Neural crest cell (in vitro differentiated cells): Measurements from ENCODE around the gene CDKN2B-AS1. TPM values are rescaled to one million over a fixed set of nuclear protein-coding genes. Genes with fewer than 3 reads are reported as not detected.

ENCODE experiments used
- DNase-seq: peaks from one replicate; pipeline ENCODE4 v3.0.0; 2021; ENCODE audit warnings: low read depth, mixed read lengths, low spot score
- H3K27ac Mint-ChIP-seq: one replicate; pipeline ENCODE4 v1.8.0; 2021; ENCODE audit warnings: mild to moderate bottlenecking, mixed read lengths; ENCODE audit not compliant: unreplicated experiment
- H3K27me3 Mint-ChIP-seq: 2 replicates; pipeline ENCODE4 v1.8.0; 2021; ENCODE audit warnings: low read depth, mild to moderate bottlenecking, mixed read lengths
- H3K36me3 Mint-ChIP-seq: 2 replicates; pipeline ENCODE4 v1.8.0; 2021; ENCODE audit warnings: low read depth, mild to moderate bottlenecking, mixed read lengths
- H3K4me1 Mint-ChIP-seq: 2 replicates; pipeline ENCODE4 v1.8.0; 2021; ENCODE audit warnings: mixed read lengths
- H3K4me3 Mint-ChIP-seq: one replicate; pipeline ENCODE4 v1.8.0; 2021; ENCODE audit warnings: mild to moderate bottlenecking, mixed read lengths
- H3K9me3 Mint-ChIP-seq: 2 replicates; pipeline ENCODE4 v1.8.0; 2021; ENCODE audit warnings: mixed read lengths
- CTCF ChIP-seq: fragments of 200-600 bp; sonication (generic); conservative IDR thresholded peaks from 2 replicates; pipeline ENCODE4 v1.5.0; 2021; ENCODE audit warnings: antibody characterized with exemption, mild to moderate bottlenecking
- total RNA-seq: library from RNA; stranded (reverse); gene quantifications from 2 replicates; pipeline ENCODE4 v1.2.1, GENCODE V29; 2021

CDKN2B-AS1 gene
- total RNA-seq, 1 donor from 2014 or later: 0.21 TPM

- Mint-ChIP-seq H3K4me3 (peak overlapping the region; percentile 4), H3K9me3 (peaks cover 11% of the 10 kb centered on the region), H3K4me1 (peaks cover 17% of the 10 kb centered on the region), H3K27ac (no peak overlapping the region), H3K27me3 (peaks cover 94% of the 10 kb centered on the region), H3K36me3 (peaks cover 8% of the 10 kb centered on the region)
- peak; percentile 51 for DNase-seq
- peak; percentile 61 for TF ChIP-seq CTCF
Observed at GRCh38 chr9:21965401-21965951, 29.1 kb upstream of the CDKN2B-AS1 start.

- H3K4me1 Mint-ChIP-seq: peaks cover 21% of the 10 kb centered on the region
Observed at GRCh38 chr9:21966140-21966851, 28.3 kb upstream of the CDKN2B-AS1 start.

GRCh38 chr9:21967169-21967568, 27.4 kb upstream of the CDKN2B-AS1 start:
- peaks cover 23% of the 10 kb centered on the region for H3K4me1 Mint-ChIP-seq
- no peak for TF ChIP-seq CTCF
- H3K9me3 Mint-ChIP-seq: peaks cover 10% of the 10 kb centered on the region
- DNase-seq: no peak
- H3K27ac Mint-ChIP-seq: no peak overlapping the region
- H3K27me3 Mint-ChIP-seq: peaks cover 98% of the 10 kb centered on the region
- H3K36me3 Mint-ChIP-seq: peaks cover 11% of the 10 kb centered on the region
- H3K4me3 Mint-ChIP-seq: no peak overlapping the region

More at GRCh38 chr9:21966140-21966851, 28.3 kb upstream of the CDKN2B-AS1 start:
- TF ChIP-seq CTCF: no peak
- H3K27ac Mint-ChIP-seq: no peak overlapping the region
- no peak for DNase-seq
- H3K36me3 Mint-ChIP-seq: peaks cover 10% of the 10 kb centered on the region
- H3K27me3 Mint-ChIP-seq: peaks cover 99% of the 10 kb centered on the region
- H3K9me3 Mint-ChIP-seq: peaks cover 11% of the 10 kb centered on the region
- no peak overlapping the region for H3K4me3 Mint-ChIP-seq

GRCh38 chr9:21967702-21968101, 26.9 kb upstream of the CDKN2B-AS1 start:
- TF ChIP-seq CTCF: no peak
- Mint-ChIP-seq H3K36me3 (peaks cover 11% of the 10 kb centered on the region), H3K27me3 (peaks cover 99% of the 10 kb centered on the region), H3K4me3 (no peak overlapping the region), H3K9me3 (peaks cover 8% of the 10 kb centered on the region), H3K27ac (no peak overlapping the region), H3K4me1 (peaks cover 23% of the 10 kb centered on the region)
- no peak for DNase-seq

- TF ChIP-seq CTCF: peak; percentile 14
- Mint-ChIP-seq H3K4me1 (peaks cover 23% of the 10 kb centered on the region), H3K9me3 (peaks cover 2% of the 10 kb centered on the region), H3K27me3 (peaks cover 99% of the 10 kb centered on the region), H3K36me3 (peaks cover 10% of the 10 kb centered on the region), H3K27ac (no peak overlapping the region), H3K4me3 (peak overlapping the region; percentile 8)
- no peak for DNase-seq
Observed at GRCh38 chr9:21968331-21969010, 26.1 kb upstream of the CDKN2B-AS1 start.
